Stimulated activated CD8-positive, alpha-beta memory T cell treated with anti-CD3 and anti-CD28 coated beads, Interleukin-7, amount 100 ng/mL, for 1 hour (primary cell): ENCODE measurements around the gene UNC5C.

Source experiments
- DNase-seq, 2 donors: peaks; one replicate each; pipeline ENCODE4 v3.0.0-alpha.2; 2020; ENCODE audit warnings: low read depth in 2 of 2

UNC5C gene

DNA sequence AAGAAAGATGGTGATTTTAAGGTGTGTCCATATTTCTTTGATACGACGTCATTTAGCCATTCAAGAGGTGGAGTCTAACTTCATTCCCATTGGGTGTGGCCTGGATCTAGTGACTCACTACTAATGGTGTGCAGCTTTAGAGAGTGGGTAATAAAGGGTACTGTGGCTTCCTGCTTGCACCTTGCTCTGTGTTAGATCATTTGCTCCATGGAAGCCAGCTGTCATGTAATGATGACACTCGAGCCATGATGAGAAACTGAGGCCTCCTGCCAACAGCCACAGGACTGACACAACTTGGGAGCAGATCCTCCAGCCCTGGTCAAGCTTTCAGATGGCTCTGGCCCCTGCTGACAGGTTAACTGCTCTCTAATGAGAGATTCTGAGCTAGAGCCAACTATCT, 82.0 kb downstream of the UNC5C start:
- DNase-seq, result no peak

- no peak for DNase-seq
Measured at GRCh38 chr4:95465010-95465409, 83.8 kb downstream of the UNC5C start.

- DNase-seq, result no peak
Measured at GRCh38 chr4:95462921-95463320, 85.9 kb downstream of the UNC5C start.

DNA sequence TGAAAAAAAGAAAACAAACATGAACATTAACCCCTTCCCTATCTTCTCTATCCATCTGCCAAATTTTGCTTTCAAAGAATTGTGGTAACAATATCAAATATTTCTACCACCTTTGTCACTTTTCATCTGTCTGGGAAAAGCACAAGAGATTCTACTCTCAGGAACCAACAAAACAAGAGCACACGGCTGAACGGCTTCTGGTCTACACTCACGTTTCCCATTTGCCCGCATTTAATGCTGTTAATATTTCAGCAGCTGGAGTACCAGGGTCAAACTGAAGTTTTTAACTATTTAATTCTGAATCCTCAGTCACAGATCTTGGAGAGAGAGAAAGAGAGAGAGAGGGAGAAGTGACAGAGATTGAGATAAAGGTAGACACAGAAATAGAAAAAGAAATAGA, 91.4 kb downstream of the UNC5C start:
- DNase-seq, result no peak

DNA sequence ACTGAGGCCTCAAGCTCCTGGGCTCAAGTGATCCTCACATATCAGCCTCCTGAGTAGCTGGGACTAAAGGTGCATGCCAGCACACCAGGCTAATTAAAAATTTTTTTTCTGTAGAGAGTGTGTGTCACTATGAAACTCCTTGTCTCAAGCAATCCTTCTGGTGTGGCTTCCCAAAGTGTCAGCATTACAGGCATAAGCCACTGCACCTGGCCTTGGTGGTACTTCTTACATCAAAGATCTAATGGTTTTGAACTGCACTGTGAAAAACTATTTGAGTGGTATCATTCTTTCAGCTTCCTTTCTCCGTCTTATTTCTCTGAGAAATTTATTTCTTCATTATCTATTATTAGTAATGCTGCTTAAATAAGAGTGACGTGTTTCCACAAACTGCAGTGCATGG, 98.5 kb downstream of the UNC5C start:
- no peak for DNase-seq

GRCh38 chr4:95446173-95446572, 102.6 kb downstream of the UNC5C start:
- no peak for DNase-seq

GRCh38 chr4:95445251-95445650, 103.5 kb downstream of the UNC5C start:
- DNase-seq, result no peak

DNA sequence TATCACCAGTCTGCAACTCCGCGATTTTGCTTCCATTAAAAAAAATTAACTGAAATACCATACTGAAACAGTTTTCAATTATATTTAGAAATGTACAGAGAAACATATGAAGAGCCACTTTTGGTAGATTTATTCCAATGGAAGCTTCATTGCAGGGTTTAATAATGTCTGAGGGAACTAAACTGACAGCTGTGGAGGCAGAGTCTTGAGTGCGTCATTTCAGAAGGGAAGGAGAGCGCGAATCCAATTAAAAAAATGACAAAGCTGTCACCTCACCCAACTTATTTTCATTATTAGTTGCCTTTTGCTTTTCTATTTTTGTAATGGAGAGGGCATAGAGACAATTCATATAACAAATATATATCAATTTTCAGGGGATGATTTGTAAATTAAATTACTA, 104.0 kb downstream of the UNC5C start:
- no peak for DNase-seq

DNA sequence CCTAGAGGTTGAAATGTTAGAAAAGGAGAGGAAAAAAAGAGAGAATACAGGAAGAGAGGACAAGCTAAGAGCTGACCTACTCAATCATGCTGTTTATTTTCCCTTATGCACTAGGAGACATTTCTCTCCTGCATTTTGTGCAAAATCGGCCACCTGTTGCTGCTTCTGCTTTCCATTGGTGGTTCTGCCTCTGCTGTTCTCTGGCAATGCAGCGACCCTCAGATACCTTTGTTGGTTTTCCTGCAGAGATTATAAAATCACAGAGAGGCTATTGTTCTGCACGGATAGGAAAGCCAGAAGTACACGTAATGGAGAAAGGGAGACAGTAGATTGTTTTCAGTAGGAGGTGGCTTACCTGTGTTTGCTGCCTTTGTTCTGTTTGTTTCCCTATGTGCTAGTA, 108.9 kb downstream of the UNC5C start:
- DNase-seq, result no peak

DNA sequence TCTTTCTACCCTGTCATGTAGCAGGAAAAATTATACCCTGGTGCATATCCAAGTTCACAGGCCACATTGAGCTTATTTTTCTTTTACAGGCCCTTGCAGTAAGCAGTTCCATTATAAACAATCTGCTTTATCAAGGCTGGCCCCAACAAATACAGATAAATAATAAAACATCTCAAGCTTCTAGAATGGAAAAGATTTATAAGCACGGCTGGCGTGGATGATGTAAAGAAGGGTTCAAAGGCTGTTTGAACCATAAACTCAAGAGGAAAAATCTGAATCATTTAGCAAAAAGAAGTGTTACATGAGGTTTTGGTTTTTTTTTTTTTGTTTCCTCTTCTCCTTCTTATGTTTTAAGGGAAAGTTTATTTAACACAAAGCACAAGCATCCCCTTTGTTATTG, 109.7 kb downstream of the UNC5C start:
- DNase-seq, result no peak

- DNase-seq, result no peak
Measured at GRCh38 chr4:95432466-95432865, 116.3 kb downstream of the UNC5C start.

- DNase-seq, result no peak
Measured at GRCh38 chr4:95431678-95432077, 117.1 kb downstream of the UNC5C start.

- DNase-seq, result no peak
Measured at GRCh38 chr4:95429416-95429815, 119.4 kb downstream of the UNC5C start.

DNA sequence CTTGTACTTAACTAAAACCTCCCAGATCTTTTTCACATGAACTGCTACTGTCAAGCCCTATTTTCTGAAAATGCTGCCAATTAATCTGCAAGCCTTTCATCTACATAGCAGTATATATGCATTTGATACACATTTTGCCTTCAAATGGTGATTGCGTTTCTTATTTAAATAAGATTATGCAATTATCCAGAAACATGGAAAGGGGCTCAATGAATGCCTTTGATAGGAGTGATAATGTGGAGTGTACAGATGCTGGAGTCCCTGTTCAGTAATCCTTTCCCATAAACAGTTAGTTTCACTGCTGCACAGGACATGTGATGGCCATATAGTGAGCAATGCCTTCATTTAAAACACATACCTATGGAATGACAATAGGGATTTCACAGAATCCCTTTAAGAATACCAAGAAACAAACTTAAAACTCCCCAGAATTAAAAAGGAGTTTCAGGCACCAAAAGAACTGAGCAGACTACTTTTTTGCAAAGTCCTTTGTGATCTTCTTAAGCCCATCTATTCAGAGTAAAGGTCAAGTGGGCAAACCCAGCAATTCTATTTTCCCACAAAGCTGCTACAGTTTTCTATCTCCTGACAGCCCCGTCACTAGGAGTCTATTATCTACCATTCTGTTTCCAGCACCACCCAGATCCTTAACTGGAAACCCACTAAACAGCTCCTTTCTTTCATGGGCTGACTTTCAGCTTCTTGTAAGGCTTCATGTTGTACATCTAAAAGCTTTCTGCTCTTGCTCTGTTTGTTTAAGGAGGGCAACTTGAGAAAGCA, 120.3 kb downstream of the UNC5C start:
- DNase-seq, result no peak

DNA sequence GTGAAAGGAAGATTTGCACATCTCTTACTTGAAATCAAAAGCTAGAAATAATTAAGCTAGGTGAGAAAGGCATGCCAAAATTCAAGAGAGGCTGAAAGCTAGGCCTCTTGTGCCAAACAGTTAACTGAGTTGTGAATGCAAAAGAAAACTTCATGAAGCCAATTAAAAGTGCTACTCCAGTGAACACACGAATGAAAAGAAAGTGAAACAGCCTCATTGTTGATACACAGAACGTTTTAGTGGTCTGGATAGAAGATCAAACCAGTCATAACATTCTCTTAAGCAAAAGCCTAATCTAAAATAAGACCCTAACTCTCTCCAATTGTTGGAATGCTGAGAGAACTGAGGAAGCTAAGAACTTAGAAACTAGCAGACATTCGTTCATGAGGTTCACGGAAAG, 122.3 kb downstream of the UNC5C start:
- no peak for DNase-seq

GRCh38 chr4:95422436-95422835, 126.3 kb downstream of the UNC5C start:
- DNase-seq, result no peak

DNA sequence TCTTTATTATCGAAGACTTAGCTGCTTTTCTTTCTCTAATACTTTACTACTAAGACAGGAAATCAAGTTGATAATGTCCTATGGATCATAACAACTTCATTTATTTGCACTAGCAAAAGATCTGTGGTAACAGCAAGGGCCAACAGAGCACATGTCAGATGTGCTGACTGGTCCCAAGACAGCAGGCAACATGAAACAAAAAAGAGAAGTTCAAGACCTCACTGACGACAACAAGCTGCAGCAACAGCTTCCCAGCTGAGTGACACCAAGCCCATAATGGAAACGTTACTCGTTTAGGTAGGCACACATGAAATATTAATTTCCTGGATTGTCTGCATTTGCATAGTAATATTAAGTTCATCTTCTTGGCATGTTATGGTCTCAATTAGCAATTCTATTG, 126.9 kb downstream of the UNC5C start:
- DNase-seq, result no peak

- no peak for DNase-seq
Measured at GRCh38 chr4:95417531-95417930, 131.2 kb downstream of the UNC5C start.

DNA sequence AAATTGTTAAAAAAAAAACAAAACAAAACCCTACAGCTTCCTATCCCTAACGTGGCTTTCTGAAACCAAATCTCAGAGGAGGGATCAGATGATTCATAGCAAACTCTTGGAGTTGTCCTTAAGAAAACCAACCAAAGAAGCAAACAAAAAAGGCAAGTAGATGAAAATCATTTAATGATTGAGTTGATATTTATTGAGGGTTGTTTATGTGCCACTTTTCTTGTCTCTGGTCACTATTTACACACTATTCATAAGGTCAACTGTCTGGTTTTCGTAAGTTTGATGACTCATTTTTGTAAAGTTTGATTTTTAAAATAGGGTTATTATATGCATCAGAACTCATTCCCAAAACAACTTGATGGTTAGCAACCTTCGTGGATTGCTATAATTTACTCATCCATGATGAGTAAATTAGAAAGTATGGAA, 133.4 kb downstream of the UNC5C start:
- no peak for DNase-seq

GRCh38 chr4:95411371-95412088, 137.2 kb downstream of the UNC5C start:
- DNase-seq, result no peak

GRCh38 chr4:95410387-95410977, 138.3 kb downstream of the UNC5C start:
- DNase-seq, result no peak

GRCh38 chr4:95409750-95410149, 139.0 kb downstream of the UNC5C start:
- no peak for DNase-seq

GRCh38 chr4:95409127-95409526, 139.6 kb downstream of the UNC5C start:
- no peak for DNase-seq
